GM11168 (cell line): Measurements from ENCODE around the gene LTBP1.
"Not testable (repeated sequence)": the region's sequence is repeated elsewhere in the genome, so short reads cannot be mapped to it uniquely, and the experiment has no call there.

Source experiments
- in situ Hi-C: fragments of 300-500 bp; cut with MboI; formaldehyde crosslinking; loops from one replicate; pipeline ENCODE4 v1.12.0; 2022; ENCODE audit warnings: low sequenced_read_pairs; ENCODE audit not compliant: unreplicated experiment

The LTBP1 gene

DNA sequence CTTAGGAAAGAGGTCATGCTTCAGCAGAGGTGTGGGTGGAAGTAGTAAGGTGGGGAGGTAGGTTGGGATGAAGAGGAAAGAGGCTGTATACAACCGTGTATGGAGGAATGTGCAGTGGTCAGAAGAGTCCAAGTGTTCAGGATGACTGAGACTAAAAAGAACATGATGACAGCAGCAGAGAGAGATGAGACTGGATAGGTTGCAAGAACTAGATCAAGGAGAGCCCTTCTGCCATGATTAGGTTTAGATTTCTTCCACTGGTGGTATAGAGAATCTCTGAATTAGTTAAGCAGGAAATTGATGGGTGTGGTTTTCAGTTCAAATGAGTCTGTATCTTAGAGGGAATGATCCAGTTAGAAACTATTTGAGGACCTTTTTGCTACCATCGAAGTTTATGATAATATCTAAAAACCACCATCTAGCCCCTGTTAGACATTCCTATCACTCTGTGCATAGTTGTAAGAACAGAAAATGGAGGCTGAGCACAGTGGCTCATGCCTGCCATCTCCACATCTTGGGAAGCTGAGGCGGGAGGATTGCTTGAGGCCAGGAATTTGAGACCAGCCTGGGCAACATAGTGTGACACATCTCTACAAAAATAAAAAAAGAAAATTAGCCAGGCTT, 221.0 kb downstream of the LTBP1 start:
- in situ Hi-C loops, result no loop called here

DNA sequence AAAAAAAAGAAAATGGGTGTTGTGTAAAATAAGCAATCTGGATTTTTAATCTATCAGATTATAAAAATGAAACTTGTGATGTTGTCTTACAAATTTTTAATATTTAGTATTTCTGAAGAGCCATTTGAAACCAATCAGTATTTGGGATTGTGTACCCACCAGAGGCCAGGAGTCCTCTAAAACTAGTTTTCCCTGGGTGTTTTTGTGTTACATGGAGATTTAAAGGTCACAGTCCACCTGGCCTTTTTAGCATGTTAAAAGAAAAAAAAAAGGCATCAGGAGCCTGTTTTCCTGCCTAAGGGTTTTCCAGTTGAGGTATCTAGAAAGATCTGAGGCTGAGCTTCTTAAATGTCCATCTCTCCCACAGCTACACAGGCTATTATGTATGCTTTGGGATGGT, 221.7 kb downstream of the LTBP1 start:
- in situ Hi-C loops, result no loop called here

DNA sequence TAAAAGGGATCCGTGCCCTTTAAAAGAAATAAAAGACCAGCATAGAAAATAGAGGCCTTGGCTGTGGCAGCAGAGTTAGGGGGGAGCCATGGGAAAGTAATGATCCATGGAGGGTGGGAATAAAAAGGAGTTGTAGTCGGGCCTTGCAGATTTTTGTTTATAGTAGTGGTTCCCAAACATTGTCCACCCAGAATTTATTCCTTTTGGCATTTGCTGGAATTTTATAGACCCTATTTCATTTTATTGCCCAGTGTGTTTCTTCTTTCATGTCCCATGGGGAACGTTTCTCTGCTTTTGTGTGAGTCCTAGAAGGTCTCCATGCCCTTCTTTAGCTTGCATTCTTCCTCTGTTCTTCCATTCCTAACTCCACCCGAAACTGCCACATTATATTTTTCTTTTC, 222.2 kb downstream of the LTBP1 start:
- in situ Hi-C loops, result no loop called here

- in situ Hi-C loops, result not testable (repeated sequence)
These were observed 223.5 kb downstream of the LTBP1 start for GRCh38 chr2:33170251-33170650.

GRCh38 chr2:33177627-33178026, 230.9 kb downstream of the LTBP1 start:
- in situ Hi-C loops, result no loop called here

GRCh38 chr2:33178209-33178608, 231.5 kb downstream of the LTBP1 start:
- in situ Hi-C loops, result no loop called here

DNA sequence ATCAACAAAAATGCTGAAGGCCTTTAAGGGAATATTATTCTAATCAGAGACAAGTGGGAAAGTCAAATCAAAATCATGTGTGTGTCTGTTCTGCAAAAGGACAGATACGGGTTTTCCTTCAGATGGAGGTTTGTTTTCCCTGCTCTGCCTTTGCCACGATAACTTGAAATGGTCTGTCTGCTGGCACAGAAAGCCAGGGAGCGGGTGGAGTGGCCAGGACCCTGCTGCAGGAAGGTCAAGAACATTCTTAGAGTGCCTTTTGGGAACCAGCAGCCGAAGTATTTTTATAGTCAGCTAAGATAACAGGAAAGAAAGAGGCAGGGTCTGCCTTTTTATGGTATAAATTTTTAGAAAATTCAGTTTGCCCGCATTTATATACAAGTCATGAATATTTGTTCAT, 234.2 kb downstream of the LTBP1 start:
- in situ Hi-C loops, result no loop called here

GRCh38 chr2:33181466-33181865, 234.7 kb downstream of the LTBP1 start:
- in situ Hi-C loops, result no loop called here

- in situ Hi-C loops, result no loop called here
These were observed 237.3 kb downstream of the LTBP1 start for GRCh38 chr2:33184041-33184440.

DNA sequence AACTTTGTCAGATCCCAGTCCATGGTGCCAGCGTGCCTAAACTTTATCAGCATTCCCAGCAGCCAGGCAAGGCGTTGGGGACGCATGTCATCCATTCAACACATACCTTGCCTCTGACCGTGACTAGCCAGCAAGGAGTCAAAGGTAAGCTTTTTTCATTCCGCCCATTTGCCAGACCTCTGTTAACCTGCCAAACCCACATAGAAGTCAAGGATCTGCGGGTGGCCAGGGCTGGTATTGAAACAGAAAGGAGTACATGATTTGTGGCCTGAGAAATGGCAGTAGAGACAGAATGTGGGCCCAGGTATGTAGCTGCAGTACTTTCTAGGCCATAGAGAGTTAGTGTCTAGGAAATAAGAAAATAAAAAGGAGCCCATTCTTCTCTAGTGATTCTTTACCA, 240.2 kb downstream of the LTBP1 start:
- in situ Hi-C loops, result no loop called here

DNA sequence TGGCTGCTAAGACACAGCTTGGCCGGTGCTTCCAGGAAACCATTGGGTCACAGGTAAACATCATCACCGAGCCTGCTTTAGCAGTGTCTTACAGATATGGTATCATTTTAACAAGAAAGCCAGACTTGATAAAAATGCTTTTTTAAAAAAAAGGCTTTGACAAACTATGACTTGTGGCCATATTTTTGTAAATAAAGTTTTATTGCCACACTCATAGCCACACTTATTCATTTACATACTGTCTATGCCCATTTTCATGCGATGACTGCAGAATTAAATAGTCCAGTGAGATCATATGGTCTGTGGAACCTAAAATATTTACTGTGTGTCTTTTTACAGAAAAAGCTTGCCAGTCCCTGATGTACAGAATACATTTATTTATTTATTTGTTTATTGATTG, 242.0 kb downstream of the LTBP1 start:
- in situ Hi-C loops, result no loop called here

DNA sequence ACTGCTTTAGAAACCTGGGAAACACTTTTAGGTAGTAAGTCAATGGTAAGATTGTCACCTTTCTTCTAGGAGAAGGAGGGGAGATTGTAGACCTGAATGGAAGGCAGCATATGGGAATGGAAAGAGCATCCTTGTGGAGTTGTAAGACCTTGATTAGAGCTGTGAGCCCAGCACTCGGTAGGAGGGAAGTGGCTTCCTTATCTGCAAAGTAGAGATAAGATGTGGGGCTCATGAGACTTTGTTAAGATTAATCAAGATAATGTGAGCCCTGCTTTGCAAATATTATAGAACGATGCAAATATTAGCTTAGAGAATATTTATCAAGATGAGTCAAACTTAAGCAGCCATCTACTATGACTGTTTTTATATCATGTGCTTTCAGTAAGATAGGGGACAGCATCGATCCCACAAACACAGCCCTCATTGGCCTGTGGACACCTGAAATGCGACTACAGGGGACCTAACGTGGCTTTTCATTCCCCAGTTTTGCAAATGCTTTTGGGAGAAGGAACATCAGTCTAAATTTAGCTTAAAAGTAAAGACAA, 243.7 kb downstream of the LTBP1 start:
- in situ Hi-C loops, result no loop called here

GRCh38 chr2:33195891-33196290, 249.1 kb downstream of the LTBP1 start:
- in situ Hi-C loops, result no loop called here

DNA sequence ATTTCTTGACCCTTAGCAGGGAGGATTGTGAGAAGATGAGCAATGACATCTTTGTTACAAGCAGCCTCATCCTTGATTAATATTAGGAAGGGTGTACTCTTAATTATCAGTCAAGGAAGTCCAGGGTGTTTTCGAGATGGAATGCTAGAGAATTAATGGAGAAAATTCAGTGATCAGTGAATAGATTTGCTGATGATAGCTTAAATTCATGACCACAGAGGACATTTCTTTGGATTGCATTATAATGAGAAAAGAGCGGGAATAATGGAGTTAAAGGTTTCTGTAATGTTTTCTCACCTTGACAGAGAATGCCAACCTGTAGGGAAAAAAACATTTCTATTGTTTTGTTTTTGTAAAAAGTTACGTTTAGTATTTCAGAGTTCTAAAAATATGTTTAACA, 249.9 kb downstream of the LTBP1 start:
- in situ Hi-C loops, result no loop called here

GRCh38 chr2:33197198-33197938, 250.6 kb downstream of the LTBP1 start:
- in situ Hi-C loops, result no loop called here

- in situ Hi-C loops, result no loop called here
These were observed 256.1 kb downstream of the LTBP1 start for GRCh38 chr2:33202641-33203522.

GRCh38 chr2:33204945-33205344, 258.2 kb downstream of the LTBP1 start:
- in situ Hi-C loops, result no loop called here

DNA sequence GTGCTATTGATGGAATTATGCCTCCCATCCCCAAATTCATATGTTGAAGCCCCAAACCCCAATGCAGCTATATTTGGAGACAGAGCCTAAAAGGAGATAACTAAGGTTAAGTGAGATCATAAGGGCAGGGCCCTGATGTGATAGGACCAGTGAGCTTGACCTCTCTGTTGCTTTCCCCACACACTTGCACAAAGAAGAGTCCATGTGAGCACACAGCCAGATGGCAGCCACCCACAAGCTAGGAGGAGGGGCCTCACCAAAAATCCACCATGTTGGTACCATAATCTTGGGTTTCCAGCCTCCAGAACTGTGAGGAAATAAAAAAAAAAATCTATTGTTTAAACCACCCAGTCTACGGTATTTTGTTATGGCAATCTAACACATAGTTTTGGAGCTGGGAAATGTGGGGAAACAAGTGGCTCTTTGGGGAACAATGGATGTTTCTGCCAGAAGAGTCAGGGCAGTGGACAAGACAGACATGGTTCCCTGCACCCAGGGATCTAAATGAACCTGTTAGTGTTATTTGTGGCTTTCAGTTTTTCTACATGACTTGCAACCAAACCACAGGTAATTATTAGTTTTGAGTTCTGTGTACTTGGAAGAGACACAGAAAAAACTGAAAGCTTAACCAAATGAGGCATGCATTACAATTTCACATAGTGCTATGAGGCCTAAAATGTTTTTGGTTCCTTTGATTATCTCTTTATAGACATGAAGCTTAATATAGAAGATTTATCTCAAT, 259.1 kb downstream of the LTBP1 start:
- in situ Hi-C loops, result no loop called here

DNA sequence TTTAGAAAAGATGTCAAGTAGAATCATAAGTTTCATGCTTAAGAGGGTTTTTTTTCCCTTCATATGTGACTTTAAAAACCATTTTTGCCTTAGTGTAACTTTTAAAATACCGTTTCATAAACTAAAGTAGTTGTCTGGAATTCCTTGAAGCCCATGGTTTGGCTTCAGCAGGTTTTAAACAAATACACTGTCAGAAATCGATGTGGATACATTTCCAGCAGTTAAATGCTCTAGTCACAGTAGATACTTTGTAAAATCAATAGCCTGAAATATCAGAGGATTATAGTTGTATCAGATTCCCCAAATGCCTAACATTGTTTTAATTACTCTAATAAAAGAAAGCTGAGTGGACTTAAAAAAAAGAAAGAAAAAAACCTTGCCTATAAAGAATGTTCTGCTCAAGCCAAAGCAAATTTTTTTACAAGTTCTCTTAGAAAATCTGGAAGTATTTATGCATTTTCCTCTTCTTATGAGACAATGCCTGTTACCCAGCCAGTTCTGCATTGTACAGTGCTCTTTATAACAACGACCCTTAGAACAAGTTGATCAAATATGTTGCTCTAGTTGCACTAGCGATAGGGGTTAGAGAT, 260.5 kb downstream of the LTBP1 start:
- in situ Hi-C loops, result no loop called here

- in situ Hi-C loops, result no loop called here
These were observed 261.6 kb downstream of the LTBP1 start for GRCh38 chr2:33208400-33208799.
